RKO (cell line): ENCODE results near the gene VCAN.

Experiments used
- DNase-seq: peaks from one replicate; pipeline ENCODE4 v3.0.0-alpha.2; 2016; ENCODE audit warnings: low spot score

VCAN gene

GRCh38 chr5:83469075-83469474, 2.5 kb upstream of the VCAN start:
- DNase-seq = no peak

DNA sequence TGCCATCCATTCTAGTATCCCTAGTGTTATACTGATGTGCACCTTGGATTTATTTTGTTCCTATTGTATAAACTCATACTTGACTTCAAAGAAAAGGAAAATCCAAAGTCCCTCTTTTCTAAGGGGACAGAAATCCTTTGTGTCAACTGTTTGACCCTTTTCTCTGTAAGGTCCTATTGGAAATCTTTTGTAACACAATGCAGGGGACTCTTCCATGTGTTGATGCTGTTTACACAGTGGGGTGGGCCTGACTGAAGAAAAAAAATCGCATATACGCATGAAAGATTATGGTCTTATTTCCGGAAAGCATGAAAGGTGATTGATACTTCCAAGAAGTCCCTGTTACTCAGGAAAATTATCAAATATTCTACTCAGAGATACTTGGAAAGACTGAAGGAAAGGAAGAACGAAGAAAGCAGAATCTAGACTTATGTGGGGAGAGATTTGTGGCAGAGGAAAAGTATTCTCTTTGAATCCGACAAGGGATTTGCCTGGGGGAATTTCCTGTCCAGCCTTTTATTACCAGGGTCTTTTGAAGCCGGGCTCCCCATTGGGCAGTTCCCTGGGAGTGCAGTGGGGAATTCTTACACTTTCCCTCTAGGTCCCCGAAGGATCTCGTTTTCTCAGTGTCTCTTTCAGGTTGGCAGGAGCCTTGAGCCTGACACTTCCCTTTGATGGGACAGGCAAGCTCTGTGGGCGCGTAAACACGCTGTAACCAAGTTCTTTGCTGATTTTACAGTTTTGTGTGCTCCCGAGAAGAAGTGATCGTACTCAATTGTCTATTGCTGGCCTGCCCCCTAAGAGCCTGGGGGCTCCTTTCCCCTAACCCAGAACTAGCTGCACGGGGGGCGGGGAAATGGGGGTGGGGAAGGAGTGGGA, 779 bp upstream of the VCAN start:
- no peak for DNase-seq

- no peak for DNase-seq
These were observed 616 bp downstream of the VCAN start for GRCh38 chr5:83472213-83472507.

GRCh38 chr5:83472508-83473345, 1.2 kb downstream of the VCAN start:
- DNase-seq = no peak

DNA sequence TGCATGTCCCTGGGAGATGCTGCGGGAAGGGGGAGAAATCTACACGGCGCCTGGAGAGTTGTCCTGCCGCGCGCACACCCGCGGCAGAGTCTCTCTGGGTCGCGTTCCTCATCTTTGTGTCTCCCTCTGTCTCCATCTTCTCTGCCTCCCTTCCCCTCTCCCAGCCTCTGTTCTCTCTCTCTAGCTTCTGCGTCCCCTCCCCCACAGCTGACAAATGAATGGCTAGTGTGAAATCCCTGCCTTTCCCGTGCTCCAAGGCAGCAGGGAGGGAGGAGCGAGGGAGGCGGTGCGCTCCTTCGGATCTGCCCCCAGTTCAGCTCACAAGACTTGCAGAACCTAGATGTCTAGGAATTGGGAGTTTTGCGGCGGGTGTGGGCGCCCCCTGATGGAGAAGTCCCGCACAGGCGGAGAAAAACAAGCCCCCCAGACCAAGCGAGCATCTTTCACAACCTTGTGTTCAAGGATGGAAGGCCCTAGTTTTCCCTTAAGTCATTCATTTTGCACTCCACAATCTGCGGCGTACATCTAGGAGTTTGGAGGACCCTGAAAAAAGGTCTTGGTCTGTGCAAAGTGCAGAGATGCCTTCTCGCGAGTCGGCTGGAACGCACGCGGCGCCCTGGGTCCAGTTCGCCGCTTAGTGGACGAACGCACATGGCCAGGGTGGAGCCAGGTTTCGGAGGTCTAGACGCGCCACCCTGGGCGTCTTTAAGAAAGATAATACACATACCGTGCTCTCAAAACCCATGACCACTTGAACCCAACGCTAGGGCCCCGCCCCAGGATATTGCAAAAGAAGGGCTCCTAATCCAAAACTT, 2.0 kb downstream of the VCAN start:
- DNase-seq = no peak

- DNase-seq = no peak
These were observed 2.7 kb downstream of the VCAN start for GRCh38 chr5:83474161-83474796.

DNA sequence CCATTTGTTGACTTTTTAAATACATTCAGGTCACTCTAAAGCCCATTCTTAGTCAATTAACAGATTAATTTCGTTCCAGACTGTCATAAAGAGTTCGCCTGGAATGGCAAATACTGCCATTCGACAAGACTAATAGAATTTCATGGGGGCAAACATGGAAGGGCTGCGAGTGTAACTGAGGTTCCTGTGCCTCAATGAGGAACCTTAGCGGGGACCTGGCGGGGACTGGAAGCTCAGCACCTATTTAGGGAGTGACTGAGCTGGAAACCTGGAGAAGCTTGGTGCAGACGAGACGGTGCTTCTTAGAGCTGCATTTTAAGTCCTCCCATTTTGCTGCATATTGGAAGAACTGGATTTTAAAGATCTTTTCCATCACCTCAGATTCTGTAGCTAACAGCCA, 3.4 kb downstream of the VCAN start:
- no peak for DNase-seq

GRCh38 chr5:83475391-83475863, 3.9 kb downstream of the VCAN start:
- DNase-seq = no peak

- no peak for DNase-seq
These were observed 4.6 kb downstream of the VCAN start for GRCh38 chr5:83475935-83476814.

DNA sequence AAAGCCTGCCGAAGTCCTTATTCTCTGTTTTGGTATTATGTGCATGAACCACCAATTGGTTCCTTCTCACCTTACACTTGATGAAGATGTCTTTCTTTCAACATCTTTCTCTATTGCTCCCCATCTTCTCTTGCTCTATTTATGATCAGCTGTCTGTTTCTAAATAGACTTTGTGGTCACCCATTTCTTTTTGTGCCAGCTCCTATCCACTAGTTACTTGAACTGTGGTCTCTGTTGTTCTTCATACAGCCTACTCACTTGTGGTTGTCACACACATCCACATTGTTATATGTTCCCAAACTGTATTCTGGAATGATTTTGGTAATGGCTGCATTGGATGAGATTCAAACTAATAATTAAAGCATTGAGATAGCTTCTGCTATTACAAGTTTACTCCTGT, 11.4 kb downstream of the VCAN start:
- no peak for DNase-seq

DNA sequence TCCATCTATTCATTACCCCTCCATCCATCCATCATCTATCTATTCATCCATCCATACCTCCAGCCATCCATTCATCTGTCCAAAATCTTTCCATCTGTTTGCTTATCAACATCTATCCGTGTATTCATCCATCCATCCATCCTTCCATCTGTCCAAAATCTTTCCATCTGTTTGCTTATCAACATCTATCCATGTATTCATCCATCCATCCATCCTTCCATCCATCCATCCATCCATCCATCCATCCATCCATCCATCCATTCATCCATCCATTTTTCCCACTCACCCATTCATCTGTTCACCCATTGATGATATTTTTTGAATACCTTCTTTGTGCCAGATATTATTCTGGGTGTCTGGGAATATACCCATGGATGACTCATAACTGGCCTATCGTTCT, 12.8 kb downstream of the VCAN start:
- no peak for DNase-seq

- DNase-seq = no peak
These were observed 14.3 kb downstream of the VCAN start for GRCh38 chr5:83485842-83486241.

GRCh38 chr5:83487155-83487554, 15.6 kb downstream of the VCAN start:
- no peak for DNase-seq

DNA sequence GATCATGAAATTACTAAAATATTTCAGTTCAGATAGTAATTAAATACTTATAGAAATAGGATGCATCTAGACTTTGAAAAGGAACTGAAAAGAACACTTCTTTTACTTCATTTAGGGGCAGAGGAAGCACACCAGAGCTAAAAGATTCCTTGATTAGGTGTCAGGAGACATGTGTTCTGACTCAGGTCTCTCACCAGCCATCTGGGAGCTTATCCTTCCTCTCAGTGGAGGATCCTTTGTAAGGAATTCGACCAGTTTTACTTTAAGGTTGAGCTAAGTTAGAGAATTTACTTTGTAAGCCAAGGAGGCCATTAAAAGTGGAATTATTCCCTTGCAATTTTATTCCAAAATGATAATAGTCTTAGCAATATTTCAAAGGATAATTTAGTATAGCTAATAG, 16.7 kb downstream of the VCAN start:
- no peak for DNase-seq

DNA sequence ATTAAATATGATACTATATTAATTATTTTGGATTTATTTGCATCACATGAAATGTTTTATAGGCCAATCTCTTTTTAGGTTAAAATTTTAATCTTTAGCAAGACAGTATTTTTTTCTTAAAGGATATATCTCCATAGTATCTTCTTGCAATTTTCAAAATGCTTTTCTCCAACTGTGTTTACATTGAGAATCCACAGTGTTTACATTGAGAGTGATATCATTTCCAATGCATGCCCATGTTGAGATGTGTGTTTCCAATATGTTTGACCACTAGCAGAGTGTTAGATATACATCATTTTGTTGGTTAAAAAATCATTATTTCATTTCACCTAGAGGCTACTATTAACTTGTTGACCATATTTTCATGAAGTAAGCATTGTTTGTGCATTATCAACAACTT, 17.3 kb downstream of the VCAN start:
- DNase-seq = no peak

- no peak for DNase-seq
These were observed 18.7 kb downstream of the VCAN start for GRCh38 chr5:83490203-83490602.

DNA sequence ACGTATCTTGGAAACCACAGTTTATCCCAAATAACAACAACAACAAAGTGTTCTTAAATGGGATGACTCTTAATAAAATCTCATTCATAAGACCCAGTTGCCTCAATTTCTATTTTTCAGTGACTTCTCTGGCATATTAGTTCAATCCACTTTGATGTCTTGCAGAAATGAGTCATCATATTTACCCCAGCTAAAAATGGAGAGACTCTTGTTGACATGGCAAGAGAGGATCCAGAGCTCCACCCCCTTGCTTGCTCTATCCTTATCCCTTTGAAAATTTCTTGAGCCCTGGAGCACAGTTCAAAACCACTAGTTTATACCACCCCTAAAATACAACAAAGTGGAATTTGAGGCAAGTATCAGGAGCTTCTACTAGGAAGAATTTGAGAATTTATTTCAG, 20.8 kb downstream of the VCAN start:
- no peak for DNase-seq

DNA sequence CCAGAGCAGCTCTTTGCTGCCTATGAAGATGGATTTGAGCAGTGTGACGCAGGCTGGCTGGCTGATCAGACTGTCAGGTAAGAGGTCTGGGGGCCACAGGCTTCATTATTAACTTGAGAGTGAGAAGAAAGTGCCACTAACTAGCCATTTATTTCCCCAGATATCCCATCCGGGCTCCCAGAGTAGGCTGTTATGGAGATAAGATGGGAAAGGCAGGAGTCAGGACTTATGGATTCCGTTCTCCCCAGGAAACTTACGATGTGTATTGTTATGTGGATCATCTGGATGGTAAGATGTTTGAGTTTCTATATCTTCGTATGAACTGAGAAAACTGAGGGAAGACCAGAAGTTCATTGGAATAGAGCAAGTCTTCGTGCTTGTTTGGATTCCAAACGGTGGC, 22.1 kb downstream of the VCAN start:
- no peak for DNase-seq

DNA sequence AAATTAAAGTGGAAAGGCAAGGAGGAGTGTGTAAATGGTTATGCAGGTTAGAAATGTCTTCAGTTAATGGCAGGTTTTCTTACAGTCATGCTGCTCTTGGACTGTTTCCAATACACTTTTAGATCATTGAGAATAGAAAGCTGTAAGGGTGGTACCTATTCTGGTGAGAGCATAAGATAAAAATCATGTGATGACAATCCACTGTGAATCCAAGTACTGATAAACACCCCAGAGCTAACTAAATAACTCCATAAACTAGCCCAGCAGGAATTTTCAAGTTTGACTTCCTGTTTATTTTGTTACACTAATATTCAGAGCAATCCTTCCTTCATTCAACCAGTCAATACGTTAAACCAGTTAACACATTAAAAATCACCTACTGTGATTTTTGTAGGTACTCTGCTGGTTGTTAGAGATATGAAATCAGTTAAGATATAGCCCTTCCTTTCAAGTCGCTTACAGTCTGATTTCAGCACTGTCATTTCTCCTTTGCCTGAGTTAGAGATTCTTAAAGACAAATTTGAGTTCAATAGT, 22.6 kb downstream of the VCAN start:
- no peak for DNase-seq

DNA sequence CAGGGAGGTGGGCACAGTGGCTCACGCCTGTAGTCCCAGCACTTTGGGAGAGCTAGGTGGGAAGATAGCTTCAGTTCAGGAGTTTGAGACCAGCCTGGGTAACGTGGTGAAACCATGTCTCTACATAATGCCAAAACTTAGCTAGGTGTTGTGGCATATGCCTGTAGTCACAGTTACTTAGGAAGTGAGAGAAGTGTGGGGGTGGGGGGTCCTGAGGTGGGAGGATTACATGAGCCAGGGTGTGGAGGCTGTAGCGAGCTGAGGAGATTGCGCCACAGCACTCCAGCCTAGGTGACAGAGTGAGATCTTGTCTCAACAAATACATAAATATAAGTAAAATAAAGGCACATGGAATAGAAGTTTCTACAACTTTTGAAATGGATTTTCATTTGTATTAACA, 23.1 kb downstream of the VCAN start:
- no peak for DNase-seq

DNA sequence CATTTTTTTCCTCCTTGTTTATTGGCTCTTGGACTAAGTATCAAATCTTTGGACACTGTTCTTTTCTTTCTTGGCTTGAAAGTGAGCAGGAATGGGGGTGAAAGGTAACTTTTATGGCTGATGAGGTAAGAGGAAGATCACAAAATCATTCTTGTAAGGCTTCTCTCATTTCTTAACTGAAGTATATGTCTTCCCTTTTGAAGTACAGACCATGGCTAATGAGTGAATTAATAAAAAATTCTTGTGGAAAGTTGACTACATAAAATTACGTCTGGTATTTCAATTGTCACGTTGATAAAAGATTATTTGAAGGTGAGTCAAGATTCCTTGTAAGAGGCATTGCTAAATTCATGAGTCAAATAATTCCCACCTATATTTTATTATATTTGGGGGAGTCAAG, 25.1 kb downstream of the VCAN start:
- no peak for DNase-seq
